Effector CD4-positive, alpha-beta T cell (primary cell): Measurements from ENCODE around the gene RBBP8NL.

ENCODE experiments used
- DNase-seq: peaks from one replicate; pipeline ENCODE4 v3.0.0-alpha.2; 2020

Gene RBBP8NL

DNA sequence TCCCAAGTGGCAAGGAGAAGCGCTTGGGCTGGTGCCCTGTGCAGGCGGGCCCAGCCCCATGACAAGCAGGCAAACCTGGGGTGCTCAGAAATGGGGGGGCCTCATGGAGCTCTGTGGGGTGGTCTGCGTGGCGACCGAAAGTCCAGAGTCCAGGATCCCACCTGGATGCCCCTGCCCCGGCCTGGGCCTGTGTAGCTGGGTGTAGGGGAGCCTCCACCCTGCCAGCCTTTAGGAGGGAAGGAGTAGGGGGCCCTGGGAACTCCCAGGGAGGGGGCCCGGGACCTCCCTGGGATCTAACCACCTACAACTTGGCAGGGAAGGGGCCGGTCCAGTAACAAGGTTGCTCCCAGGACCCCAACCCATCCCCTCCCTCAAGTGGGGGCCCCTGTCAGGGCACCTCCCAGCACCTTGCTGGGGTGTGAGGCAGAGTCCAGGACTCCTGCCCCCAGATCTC, 55.7 kb downstream of the RBBP8NL start:
- no peak for DNase-seq

DNA sequence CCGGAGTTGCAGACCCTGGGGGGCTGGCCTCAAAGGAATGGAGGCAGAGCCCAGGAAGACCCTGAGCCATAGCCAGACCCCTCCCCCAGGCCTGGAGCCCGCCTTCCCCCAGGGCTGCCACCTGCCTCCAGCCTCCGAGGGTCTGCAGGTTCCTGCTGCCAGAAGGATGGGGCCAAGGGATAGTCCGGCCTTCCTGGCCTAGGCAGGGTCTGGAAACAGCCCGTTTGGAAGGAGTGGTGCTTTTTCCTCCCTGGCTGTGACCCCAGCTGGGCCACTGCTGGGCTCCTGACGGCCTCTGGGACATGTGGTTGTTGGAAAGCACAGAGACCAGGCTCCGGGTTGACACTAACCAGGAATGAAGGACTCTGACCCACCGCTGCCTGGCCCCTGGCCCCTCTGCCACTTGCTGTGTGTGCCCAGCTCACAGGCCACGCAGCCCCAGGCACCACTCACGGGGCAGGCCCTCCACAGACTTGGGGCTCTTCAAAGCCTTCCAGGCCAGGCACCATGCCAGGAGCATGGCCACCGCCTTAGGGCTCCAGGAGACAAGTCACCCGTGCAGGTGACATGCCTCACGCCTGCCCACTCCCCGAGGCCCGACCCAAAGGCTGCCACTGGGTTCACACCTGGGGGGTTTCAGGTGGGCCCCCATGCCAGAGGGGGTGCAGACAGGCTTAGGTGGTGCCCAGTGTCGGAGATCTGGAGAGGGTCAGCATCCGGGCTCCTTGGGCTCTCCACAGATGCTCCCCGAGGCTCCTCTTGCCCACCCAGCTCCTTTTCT, 56.3 kb downstream of the RBBP8NL start:
- no peak for DNase-seq

DNA sequence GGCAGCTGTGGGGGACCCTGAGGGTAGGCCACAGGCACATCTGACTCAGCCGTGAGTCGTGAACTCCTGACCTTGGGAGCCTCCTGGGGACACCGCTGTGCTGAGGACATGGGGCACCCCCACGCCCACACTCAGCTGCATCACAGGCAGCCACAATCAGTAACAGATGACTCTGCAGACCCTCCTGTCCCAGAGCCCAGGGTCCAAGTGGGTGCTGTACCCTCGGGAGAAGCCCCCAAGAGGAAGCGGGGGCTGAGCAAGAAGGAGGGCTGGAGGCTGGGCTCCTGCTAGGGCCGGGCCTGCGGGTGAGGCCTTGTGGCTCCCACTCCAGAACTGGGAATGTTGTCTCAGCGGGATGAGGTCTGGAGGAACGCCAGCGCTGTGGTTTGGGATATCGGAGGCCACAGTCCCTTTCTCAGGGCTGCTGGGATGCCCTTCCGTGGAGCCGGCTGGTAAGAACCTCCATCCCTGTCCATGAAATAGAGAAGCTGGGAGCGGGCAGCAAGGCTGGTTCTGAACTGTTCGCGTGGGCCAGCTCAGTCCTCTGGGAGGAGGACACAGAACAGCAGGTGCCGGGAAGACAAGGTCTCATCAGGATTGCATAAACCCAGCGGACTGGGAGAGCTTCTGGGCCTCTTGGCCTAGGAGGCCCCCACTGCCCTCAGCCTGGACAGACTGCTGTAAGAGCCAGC, 57.1 kb downstream of the RBBP8NL start:
- no peak for DNase-seq

GRCh38 chr20:62369815-62370114, 57.6 kb downstream of the RBBP8NL start:
- DNase-seq = no peak

DNA sequence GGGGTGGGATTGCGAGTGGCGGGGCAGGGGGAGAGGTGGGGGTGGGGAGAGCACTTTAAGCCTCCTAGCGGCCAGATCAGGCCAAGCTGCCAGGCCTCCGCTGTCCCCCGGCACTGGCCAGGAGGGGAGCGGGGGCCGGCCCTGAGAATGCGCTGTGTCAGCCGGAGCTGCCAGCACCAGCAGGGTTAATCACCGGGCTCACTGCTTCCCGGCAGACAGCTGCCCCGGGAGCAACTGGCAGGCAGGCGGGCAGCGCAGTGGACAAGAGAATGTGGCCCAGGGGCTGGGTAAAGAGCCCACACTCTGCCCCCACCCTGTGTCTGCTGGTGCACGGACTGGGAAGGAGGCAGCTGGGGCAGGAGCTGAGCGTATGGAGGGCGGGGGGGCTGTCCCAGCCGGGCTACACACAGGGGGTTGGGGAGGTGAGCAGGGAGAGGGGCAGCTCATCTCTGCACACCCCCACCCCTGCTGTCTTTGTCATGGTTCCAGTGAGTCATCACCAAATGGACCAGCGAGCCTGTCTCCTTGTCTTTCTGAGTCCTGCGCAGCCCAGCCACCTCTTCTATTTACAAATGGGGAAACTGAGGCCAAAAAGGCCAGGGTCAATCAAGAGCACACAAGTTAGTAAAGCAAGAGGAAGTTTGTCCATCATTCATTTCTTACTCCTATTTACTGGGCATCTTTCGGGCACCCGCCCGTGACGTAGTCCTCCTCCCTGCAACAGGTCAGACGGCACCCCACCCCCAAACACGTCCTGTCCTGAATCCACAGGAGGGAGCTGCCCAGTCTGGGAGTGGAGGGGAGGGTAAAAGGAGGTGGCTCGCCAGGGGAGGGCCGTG, 58.1 kb downstream of the RBBP8NL start:
- no peak for DNase-seq

- no peak for DNase-seq
Observed at GRCh38 chr20:62368392-62368975, 58.9 kb downstream of the RBBP8NL start.

DNA sequence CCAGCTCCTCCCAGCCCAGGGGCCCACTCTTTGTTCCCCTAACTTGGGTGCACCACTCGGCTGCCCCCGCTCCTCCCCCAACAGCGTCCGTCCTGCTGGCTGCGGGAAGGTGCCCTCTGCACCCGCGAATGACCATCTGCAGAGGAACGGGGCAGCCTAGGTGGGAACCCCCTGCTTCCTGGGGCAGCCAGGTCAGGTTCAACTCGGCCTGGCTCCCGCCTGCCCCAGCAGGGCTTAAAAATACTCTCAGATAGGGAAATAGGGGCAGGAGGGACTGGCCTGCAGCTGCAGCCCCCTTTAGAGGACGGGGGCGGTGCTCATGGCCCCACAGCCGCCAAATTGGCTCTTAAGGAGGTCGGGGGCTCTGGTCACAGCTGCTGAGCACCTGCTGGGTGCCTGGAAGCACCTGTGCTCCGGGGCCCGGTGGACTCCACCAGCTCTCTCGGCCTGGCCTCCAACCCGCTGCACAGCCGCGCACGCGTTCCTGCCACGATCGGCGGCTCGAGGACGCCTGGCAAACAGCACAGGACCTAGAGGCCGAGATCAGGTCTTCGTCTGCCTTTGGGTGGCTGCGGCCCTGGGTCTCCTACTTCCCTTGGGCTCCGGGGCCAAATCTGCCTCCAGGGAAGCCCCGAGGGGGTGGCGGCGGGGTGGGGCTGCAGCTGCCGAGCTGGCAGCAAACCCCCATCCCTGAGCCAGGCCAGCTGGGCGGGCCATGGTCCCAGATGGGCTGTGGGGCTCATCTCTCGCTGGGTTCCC, 59.5 kb downstream of the RBBP8NL start:
- DNase-seq = no peak

GRCh38 chr20:62367136-62367632, 60.2 kb downstream of the RBBP8NL start, which contains the start of gene LAMA5:
LAMA5 (minus strand) TSS chr20:62367312; CDS start chr20:62367245, 67 bp downstream.
- no peak for DNase-seq

- DNase-seq = no peak
Observed at GRCh38 chr20:62366370-62367135, 60.8 kb downstream of the RBBP8NL start.

- no peak for DNase-seq
Observed at GRCh38 chr20:62365814-62366369, 61.4 kb downstream of the RBBP8NL start.

- no peak for DNase-seq
Observed at GRCh38 chr20:62364911-62365736, 62.2 kb downstream of the RBBP8NL start.

DNA sequence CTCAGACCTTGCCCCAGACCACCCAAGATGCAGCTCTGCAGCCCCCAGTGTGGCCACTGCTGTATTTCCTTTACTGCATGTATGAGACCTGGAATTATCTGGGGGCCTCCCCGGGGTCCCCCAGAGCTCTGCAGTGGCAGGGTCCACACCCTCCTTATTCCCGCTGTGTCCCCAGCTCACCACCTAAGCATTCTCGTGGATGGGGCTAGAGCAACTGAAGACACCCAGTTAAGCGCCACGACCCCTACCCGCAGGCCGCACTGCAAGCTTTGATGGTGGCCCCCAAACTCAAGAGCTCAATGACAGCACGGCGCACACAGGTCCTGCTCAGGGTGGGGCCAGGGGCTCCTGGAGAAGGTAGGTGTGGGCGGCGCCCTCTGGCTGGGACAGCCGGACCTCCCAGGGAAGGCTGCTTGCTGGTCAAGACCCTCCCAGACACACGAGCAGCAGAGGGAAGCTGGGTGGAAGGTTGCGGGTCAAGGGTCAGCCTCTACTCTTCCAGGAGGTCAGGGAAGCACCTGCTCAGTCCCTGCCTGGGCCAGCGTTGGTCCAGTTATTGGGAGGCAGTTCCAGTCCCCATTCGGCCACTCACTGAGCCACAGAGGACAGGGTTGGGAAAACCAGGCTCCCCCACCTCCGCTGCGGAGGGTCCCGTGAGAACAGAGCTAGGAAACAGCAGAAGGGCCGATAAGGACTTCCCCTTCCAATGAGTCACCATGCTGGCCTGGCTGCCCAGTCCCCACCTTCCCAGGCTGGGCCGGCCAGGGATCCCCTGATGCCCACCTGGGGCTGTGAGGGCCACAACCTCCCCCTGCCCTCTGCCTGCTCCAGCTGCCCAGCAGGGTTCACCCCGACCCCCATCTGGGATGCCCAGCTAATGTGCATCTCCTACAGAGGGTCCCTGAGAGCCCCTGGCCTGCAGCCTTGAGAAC, 63.2 kb downstream of the RBBP8NL start:
- no peak for DNase-seq

DNA sequence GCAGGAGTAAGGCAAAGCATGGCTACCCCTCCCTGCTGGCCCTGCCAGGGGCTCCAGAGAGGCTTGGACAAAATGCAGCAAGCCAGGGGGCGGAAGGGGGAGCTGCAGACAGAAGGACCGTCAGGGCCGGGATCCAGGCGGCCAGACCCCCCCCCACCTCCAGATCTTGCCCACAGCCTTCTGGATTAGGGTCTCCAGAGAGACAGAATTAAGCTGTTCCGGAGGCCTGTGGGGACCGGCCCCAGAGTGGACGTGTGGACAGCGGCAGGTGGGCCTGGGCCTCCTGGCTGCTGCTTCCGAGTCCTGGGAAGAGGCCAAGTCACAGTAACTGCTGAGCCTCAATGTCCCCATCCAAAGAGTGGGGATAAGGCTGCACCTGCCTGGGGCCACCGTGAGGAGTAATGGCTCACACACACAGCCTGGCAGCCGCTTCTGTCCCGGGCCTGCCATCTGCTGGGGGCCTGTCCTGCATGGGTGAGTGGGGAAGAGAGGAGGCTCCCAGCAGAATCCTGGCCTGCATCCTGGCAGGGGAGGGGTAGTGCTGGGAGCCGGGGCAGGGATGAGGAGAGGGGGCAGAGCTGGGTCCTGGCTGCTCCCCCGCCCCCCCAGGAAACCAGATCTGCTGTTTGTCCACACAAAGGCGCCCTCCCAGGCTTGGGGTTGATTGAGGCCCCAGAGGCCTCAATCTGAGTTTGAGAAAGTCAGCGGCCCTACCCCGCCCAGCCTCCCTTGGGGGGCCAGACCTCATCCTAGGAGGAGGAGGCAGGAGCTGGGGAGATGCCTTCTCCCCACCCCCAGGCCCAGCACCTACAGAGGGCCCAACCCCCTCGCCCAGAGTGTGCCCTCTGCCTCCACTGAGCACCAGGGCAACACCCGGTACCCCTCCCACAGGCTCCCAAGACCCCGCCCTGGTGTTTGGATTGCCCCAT, 64.1 kb downstream of the RBBP8NL start:
- DNase-seq = no peak

- DNase-seq = no peak
Observed at GRCh38 chr20:62362590-62362940, 64.8 kb downstream of the RBBP8NL start.

DNA sequence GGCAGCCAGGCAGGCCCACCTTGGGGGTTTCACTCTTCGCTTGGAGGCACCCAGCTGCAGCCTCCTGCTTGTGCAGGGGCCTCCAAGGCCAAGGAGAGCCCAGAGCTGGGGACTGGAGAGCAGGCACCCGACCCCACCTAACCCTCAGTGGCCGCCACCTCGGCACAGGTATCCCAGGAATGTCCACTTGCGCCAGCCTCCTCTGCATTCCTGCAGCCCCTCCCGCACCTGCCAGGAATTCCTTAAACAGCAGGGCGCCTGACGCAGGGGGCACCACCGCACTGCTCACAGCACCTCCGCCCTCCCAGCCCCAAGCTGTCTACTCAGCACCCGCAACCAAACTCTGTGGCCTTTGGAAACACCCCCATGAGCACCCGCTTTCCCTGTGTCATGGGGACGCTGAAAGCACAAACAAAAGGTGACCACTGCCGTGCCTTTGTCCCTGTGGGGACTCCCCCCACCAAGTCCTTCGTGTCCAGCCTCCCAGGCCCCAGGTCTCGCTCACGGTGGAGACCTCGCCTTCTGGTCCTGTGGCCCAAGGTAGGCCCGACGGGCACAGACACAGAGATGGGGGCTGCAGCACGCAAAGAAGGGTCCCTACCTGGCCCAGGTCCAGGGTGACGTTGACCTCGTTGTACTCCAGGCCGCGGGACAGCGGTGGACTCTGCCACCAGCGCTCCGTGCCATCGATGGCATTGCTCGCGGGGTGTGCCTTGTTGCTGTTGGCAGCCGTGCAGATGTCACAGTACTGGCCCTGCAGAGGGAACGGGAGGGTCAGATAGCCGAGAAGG, 65.3 kb downstream of the RBBP8NL start:
- DNase-seq = no peak

DNA sequence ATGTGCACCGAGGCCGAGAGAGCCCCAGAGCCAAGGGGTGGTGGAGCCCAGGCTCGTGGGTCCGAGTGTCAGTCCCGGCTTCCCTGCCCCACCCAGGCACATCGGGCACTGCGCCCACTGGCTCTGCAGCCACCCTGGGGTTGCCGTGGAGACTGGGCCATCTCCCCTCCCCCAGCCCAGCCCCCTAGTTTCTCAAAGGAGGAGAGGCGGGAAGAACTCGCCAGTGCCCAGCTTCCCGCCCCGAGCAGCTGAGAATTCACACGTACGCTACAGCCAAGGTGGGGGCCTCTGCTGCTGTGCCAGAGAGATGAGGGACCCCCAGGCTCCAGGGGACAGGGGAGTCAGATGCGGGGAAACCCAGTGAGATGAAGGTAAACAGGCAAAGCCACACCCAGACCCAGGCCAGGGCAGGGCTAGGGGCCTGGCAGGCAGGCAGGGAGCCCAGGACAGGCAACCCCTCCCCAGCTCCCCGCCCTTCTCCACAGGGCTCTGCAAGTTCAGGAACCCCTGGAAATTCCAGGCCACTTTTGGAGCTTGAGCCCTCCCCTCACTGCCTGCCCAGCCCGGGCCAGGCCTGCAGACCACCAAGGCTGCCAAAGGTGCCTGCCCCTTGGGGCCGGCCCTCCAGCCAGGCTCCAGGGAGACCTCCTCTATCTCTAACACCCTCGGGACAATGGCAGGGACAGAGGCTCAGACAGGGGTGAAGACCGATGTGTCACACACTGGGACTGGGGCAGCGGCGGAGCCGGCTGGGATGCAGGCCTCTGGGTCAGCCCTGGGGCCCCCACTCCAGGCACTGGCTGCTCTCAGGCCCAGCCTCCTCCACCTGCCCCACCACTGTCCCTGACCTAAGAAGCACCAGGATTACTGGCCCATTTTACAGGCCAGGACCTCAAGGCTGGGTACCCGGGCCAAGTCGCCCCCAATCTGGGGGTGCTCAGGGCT, 66.2 kb downstream of the RBBP8NL start:
- DNase-seq = no peak
